Measurements from ENCODE around the gene PTPMT1.
"Not testable (repeated sequence)": the region's sequence is repeated elsewhere in the genome, so short reads cannot be mapped to it uniquely, and the experiment has no call there.

PTPMT1 gene

GRCh38 chr11:47565340-47566148, at the start of gene PTPMT1:
TSS of gene PTPMT1 (plus strand) at chr11:47565599. CDS start at chr11:47565623, 24 bp downstream.
- DNase-seq, result peak; percentile 63

- DNase-seq, result no peak
Measured at GRCh38 chr11:47516155-47516554, 49.2 kb upstream of the PTPMT1 start.

- no peak for DNase-seq
Measured at GRCh38 chr11:47516984-47517853, 48.2 kb upstream of the PTPMT1 start.

GRCh38 chr11:47518212-47518964, 47.0 kb upstream of the PTPMT1 start:
- DNase-seq, result no peak

- DNase-seq, result no peak
Measured at GRCh38 chr11:47523490-47524225, 41.7 kb upstream of the PTPMT1 start.

- DNase-seq, result no peak
Measured at GRCh38 chr11:47524291-47524874, 41.0 kb upstream of the PTPMT1 start.

GRCh38 chr11:47526032-47526431, 39.4 kb upstream of the PTPMT1 start:
- not testable (repeated sequence) for DNase-seq

GRCh38 chr11:47527186-47527585, 38.2 kb upstream of the PTPMT1 start:
- no peak for DNase-seq

GRCh38 chr11:47529951-47530350, 35.4 kb upstream of the PTPMT1 start:
- no peak for DNase-seq

GRCh38 chr11:47530721-47531120, 34.7 kb upstream of the PTPMT1 start:
- DNase-seq, result not testable (repeated sequence)

GRCh38 chr11:47531666-47532065, 33.7 kb upstream of the PTPMT1 start:
- no peak for DNase-seq

GRCh38 chr11:47532597-47533213, 32.7 kb upstream of the PTPMT1 start:
- DNase-seq, result no peak

GRCh38 chr11:47533690-47534151, 31.7 kb upstream of the PTPMT1 start:
- no peak for DNase-seq

GRCh38 chr11:47534704-47535251, 30.6 kb upstream of the PTPMT1 start:
- no peak for DNase-seq

GRCh38 chr11:47536915-47537314, 28.5 kb upstream of the PTPMT1 start:
- DNase-seq, result no peak

GRCh38 chr11:47538741-47539565, 26.4 kb upstream of the PTPMT1 start:
- no peak for DNase-seq

- DNase-seq, result no peak
Measured at GRCh38 chr11:47539681-47540039, 25.7 kb upstream of the PTPMT1 start.

- no peak for DNase-seq
Measured at GRCh38 chr11:47541070-47541469, 24.3 kb upstream of the PTPMT1 start.

GRCh38 chr11:47545298-47545697, 20.1 kb upstream of the PTPMT1 start:
- no peak for DNase-seq

GRCh38 chr11:47546274-47546673, 19.1 kb upstream of the PTPMT1 start:
- DNase-seq, result not testable (repeated sequence)
